Fibroblast of the aortic adventitia (primary cell): ENCODE results near the gene ABLIM1. TPM values are rescaled to one million over a fixed set of nuclear protein-coding genes. Genes with fewer than 3 reads are reported as not detected.

Experiments
- DNase-seq: peaks from one replicate; pipeline ENCODE4 v3.0.0-alpha.2; 2010; ENCODE audit warnings: low read depth
- H3K4me3 ChIP-seq: 2 replicates; pipeline ENCODE4 v1.5.1; 2011; ENCODE audit warnings: low read depth, mild to moderate bottlenecking, control low read depth, low read length, moderate library complexity
- total RNA-seq: library from RNA; depleted of rRNA; stranded (reverse); fragments of >200 nt; gene quantifications from 2 replicates; pipeline ENCODE4 v1.2.3, GENCODE V29; 2012; ENCODE audit warnings: low replicate concordance
- TF ChIP-seq, protein P1 (sequence below): IDR thresholded peaks from 2 replicates; pipeline ENCODE4 v1.5.1; 2011; ENCODE audit warnings: mild to moderate bottlenecking, low read length, control low read depth, inconsistent platforms; ENCODE audit not compliant: insufficient read depth

The ABLIM1 gene
- total RNA-seq, 1 donor, result 36.1 TPM

DNA sequence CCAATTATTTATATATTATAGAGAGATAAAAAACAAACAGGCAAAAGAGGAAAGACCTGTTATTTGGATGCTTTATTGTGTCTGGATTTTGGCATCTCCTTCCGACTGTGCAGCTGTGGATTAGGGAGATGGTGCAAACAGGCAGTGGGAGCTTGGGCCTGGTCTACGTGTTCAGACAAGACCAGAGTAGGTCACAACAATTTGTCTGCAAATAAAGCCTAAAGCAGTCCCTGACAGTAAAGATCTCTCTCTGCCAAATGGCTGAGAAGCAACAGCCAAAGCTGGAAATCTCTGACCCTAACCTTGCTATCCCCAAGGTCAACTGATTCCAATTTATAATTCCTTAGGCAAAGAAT is 82.0 kb downstream of the ABLIM1 start:
- no peak for DNase-seq
- no peak overlapping the region for H3K4me3 ChIP-seq
- TF ChIP-seq, protein P1, sequence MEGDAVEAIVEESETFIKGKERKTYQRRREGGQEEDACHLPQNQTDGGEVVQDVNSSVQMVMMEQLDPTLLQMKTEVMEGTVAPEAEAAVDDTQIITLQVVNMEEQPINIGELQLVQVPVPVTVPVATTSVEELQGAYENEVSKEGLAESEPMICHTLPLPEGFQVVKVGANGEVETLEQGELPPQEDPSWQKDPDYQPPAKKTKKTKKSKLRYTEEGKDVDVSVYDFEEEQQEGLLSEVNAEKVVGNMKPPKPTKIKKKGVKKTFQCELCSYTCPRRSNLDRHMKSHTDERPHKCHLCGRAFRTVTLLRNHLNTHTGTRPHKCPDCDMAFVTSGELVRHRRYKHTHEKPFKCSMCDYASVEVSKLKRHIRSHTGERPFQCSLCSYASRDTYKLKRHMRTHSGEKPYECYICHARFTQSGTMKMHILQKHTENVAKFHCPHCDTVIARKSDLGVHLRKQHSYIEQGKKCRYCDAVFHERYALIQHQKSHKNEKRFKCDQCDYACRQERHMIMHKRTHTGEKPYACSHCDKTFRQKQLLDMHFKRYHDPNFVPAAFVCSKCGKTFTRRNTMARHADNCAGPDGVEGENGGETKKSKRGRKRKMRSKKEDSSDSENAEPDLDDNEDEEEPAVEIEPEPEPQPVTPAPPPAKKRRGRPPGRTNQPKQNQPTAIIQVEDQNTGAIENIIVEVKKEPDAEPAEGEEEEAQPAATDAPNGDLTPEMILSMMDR, result no peak

DNA sequence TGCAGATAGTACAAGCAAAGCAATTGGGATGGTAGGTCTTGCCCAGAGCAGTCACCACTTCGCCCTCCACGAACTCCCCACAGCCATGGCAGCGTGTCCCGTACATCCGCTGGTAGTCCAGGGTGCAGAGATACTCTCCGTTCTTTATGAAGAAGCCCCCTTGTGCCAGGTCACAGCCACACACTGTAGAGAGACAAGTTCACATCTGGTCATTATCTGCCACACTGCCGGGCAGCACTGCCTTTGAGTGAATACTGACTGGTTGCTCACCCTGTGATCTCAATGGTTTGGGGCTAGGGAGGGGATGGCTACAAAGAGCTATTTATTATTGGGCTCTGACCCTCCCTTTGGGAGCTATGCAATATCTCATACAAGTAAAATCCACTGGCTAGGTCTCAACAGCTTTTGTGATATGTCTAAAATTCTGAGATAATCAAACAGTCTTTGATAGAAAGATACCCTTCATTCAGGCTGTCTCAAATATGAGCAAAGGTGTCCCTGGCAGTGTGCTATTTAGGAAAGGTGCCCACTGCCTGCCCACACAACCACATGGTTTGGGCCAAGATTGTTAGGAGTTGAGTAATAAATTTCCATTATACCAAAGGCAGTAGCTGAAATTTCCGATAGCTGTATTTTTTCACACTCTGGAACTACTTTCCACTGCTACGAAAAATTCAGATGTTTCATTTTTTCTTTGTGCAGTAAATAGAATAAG is 82.5 kb downstream of the ABLIM1 start:
- DNase-seq, result no peak
- TF ChIP-seq, protein P1, result no peak
- H3K4me3 ChIP-seq, result no peak overlapping the region

DNA sequence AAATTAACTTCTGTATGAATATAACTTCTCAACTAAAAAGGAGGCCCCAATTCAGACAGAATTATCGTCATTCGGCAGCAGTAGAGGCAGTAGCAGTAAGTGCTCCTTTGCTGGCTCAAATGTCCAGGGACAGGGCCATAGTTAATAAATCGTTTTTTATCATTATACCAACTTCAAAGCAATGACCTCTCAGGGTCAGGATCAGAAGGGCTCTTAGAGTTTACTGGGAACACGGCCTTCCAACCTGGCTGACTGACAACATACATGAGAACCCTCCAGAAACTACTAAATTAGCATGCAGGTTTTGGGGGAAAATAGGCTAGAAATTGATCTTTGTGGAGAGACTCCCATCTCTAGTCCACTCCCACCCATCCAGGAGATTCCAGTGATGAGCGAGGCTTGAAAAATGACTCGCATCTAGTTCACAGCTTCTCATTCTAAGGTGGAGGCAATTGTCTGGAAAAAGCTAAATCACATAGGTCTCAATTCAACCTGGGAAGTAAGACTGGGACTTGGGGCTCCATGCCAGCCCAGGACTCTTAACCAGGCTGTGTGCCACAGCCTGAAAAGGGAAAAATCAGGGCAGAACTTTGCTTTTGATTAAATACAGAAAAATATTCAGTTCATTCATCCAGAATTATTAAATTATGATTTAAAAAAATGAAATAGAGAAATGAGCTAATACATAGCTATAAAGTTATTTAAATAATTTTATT is 84.6 kb downstream of the ABLIM1 start:
- TF ChIP-seq, protein P1, result no peak
- H3K4me3 ChIP-seq, result no peak overlapping the region
- DNase-seq, result no peak

DNA sequence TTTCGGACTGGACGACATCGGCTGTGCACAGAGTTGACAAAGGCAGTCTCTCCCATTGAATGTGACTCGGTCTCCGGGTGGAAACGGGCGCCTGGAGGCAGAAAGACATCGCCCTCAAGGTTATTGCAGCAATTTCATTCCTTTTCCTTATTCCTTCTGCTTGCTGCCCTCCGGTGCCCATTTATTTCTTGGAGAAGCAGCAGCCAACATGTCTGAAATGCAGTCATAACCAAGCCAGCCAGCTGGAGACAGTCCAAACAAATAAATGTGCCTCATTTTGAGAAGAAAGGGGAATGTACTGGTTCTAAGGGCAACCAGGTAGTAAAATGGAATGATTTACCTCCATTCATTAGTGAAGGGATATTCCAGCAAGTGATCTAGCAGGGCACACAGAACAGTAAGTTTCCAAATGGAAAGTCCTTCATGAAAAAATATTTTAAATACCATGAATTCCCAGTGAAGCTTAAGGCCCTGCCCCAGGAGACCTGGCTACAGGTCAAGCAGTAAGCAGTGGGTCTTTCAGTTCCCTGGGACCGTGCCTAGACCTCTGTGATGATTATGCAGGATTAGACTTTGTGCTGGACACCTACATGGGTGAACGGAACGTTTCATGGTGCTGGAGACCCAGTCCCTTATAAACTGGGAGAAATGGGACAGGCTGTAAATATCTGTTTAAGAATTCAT is 86.6 kb downstream of the ABLIM1 start:
- no peak overlapping the region for H3K4me3 ChIP-seq
- no peak for DNase-seq
- TF ChIP-seq, protein P1, result no peak

DNA sequence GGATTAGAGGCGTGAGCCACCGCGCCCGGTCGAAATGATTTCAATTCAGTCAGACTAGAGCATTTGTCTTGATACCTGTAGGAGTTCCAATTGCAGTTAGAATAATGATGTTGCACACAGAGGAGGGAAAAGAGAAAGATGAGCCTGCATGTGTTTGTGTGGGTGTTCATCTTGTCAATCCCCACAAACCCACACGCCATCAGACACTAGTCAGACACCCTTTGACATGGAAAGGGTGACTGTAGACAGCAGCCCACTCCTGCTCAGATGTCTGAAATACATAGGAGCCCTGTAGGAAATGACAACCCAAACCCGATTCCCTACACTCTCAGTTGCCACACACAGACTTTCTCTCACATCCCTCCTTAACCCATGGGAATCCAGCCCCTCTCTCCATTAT is 92.0 kb downstream of the ABLIM1 start:
- TF ChIP-seq, protein P1, result no peak
- DNase-seq, result no peak
- H3K4me3 ChIP-seq, result no peak overlapping the region

DNA sequence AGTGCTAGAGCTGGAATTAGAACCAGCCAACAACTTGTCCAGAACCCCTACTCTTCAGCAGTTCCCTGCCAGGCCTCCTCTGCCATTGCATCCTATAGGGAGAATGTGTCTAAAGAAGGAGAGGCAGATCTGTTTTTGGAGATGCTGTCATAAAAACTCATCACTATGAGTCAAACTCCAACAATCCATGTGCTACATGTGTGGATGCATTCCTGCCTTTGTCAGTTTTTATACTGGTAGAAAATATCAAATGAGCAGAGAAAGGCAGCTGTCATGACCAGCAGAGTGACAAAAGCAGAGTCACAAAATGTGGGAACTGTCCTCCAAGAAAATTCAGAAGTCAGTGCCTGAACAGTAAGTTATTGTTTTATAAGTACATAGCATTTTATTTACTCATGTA is 93.0 kb downstream of the ABLIM1 start:
- no peak for DNase-seq
- TF ChIP-seq, protein P1, result no peak
- no peak overlapping the region for H3K4me3 ChIP-seq
